KMS-11 (cell line): Measurements from ENCODE around the gene JAK1.

ENCODE experiments used
- H2AFZ ChIP-seq: fragments of 200-600 bp; sonication (generic); 2 replicates; pipeline ENCODE4 v1.6.1; 2016; ENCODE audit warnings: antibody characterized with exemption, mixed run types, low read depth
- H3K27ac ChIP-seq: fragments of 200-600 bp; sonication (generic); 2 replicates; pipeline ENCODE4 v1.6.1; 2016; ENCODE audit warnings: mild to moderate bottlenecking, mixed run types
- H3K27me3 ChIP-seq: fragments of 200-600 bp; sonication (generic); 2 replicates; pipeline ENCODE4 v1.6.1; 2017; ENCODE audit warnings: mild to moderate bottlenecking, low read depth, mixed run types, moderate library complexity; ENCODE audit not compliant: insufficient read depth
- H3K36me3 ChIP-seq: fragments of 200-600 bp; sonication (generic); 2 replicates; pipeline ENCODE4 v1.6.1; 2017; ENCODE audit warnings: mild to moderate bottlenecking, mixed run types; ENCODE audit not compliant: insufficient read depth
- H3K4me1 ChIP-seq: fragments of 200-600 bp; sonication (generic); 2 replicates; pipeline ENCODE4 v1.6.1; 2016; ENCODE audit warnings: mild to moderate bottlenecking, low read depth, mixed run types; ENCODE audit not compliant: poor library complexity, severe bottlenecking
- H3K4me2 ChIP-seq: fragments of 200-600 bp; sonication (generic); 2 replicates; pipeline ENCODE4 v1.7.0; 2016; ENCODE audit warnings: mild to moderate bottlenecking, mixed run types
- H3K4me3 ChIP-seq: fragments of 200-600 bp; sonication (generic); IDR thresholded peaks from 2 replicates; pipeline ENCODE4 v1.6.1; 2017; ENCODE audit warnings: low read depth, low read length, mixed read lengths; ENCODE audit not compliant: insufficient read depth
- H3K79me2 ChIP-seq: fragments of 200-600 bp; sonication (generic); 2 replicates; pipeline ENCODE4 v1.6.1; 2016; ENCODE audit warnings: low read depth, mixed run types; ENCODE audit not compliant: insufficient read depth
- H3K9ac ChIP-seq: fragments of 200-600 bp; sonication (generic); 2 replicates; pipeline ENCODE4 v1.6.1; 2016; ENCODE audit warnings: mild to moderate bottlenecking, mixed run types
- H4K20me1 ChIP-seq: fragments of 200-600 bp; sonication (generic); 2 replicates; pipeline ENCODE4 v1.6.1; 2016; ENCODE audit warnings: mild to moderate bottlenecking, mixed run types; ENCODE audit not compliant: insufficient read depth
- TF ChIP-seq, protein P1 (sequence below): fragments of 200-600 bp; sonication (generic); conservative IDR thresholded peaks from 2 replicates; pipeline ENCODE4 v1.6.1; 2017; ENCODE audit warnings: low read depth, mild to moderate bottlenecking, antibody characterized with exemption, low read length, moderate library complexity, mixed read lengths

JAK1 gene

GRCh38 chr1:64801851-64802523 lies 164.4 kb downstream of the JAK1 start:
- TF ChIP-seq, protein P1, sequence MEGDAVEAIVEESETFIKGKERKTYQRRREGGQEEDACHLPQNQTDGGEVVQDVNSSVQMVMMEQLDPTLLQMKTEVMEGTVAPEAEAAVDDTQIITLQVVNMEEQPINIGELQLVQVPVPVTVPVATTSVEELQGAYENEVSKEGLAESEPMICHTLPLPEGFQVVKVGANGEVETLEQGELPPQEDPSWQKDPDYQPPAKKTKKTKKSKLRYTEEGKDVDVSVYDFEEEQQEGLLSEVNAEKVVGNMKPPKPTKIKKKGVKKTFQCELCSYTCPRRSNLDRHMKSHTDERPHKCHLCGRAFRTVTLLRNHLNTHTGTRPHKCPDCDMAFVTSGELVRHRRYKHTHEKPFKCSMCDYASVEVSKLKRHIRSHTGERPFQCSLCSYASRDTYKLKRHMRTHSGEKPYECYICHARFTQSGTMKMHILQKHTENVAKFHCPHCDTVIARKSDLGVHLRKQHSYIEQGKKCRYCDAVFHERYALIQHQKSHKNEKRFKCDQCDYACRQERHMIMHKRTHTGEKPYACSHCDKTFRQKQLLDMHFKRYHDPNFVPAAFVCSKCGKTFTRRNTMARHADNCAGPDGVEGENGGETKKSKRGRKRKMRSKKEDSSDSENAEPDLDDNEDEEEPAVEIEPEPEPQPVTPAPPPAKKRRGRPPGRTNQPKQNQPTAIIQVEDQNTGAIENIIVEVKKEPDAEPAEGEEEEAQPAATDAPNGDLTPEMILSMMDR, result no peak
- Histone ChIP-seq H2AFZ (no peak overlapping the region), H3K79me2 (no peaks in the 10 kb centered on the region; the same call in 1 of the 2 replicates), H3K4me3 (no peak overlapping the region), H4K20me1 (no peaks in the 10 kb centered on the region), H3K27me3 (no peaks in the 10 kb centered on the region), H3K9ac (no peak overlapping the region), H3K27ac (no peak overlapping the region), H3K4me1 (no peaks in the 10 kb centered on the region), H3K4me2 (no peak overlapping the region), H3K36me3 (no peaks in the 10 kb centered on the region)

DNA sequence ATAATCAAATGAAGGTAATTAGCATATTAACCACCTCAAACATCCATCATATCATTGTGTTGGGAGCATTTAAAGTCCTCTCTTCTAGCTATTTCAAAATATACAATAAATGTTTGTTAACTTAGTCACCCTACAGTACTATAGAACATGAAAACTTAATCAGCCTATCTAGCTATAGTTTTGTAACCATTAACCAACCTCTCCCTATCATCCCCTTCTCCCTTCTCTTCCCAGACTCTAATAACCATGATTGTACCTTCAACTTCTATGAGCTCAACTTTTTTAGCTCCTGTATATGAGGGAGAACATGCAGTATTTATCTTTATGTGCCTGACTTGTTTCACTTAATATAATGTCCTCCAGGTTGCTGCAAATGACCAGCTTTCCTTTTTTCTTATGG lies 167.5 kb downstream of the JAK1 start:
- no peaks in the 10 kb centered on the region for H3K36me3 ChIP-seq
- no peak overlapping the region for H3K27ac ChIP-seq
- H4K20me1 ChIP-seq, result no peaks in the 10 kb centered on the region
- TF ChIP-seq, protein P1, result no peak
- H3K4me2 ChIP-seq, result no peak overlapping the region
- H3K79me2 ChIP-seq, result no peaks in the 10 kb centered on the region; the same call in 1 of the 2 replicates
- H3K27me3 ChIP-seq, result no peaks in the 10 kb centered on the region
- no peaks in the 10 kb centered on the region for H3K4me1 ChIP-seq
- no peak overlapping the region for H3K4me3 ChIP-seq
- no peak overlapping the region for H3K9ac ChIP-seq
- H2AFZ ChIP-seq, result no peak overlapping the region

GRCh38 chr1:64790832-64791487 lies 175.4 kb downstream of the JAK1 start:
- 0 out of 2 replicates have a peak, but pooled peaks cover 4% of the 10 kb centered on the region for H3K36me3 ChIP-seq
- H3K79me2 ChIP-seq, result no peaks in the 10 kb centered on the region
- no peaks in the 10 kb centered on the region for H3K27me3 ChIP-seq

More at GRCh38 chr1:64790832-64791487, 175.4 kb downstream of the JAK1 start:
- Histone ChIP-seq H3K4me1 (no peaks in the 10 kb centered on the region), H2AFZ (no peak overlapping the region), H4K20me1 (no peaks in the 10 kb centered on the region), H3K4me3 (no peak overlapping the region), H3K27ac (no peak overlapping the region), H3K9ac (no peak overlapping the region), H3K4me2 (no peak overlapping the region)
- TF ChIP-seq, protein P1, result no peak
